Activated CD4-positive, alpha-beta T cell treated with anti-CD3 and anti-CD28 coated beads, Interleukin-2, amount 50 U/mL, for 1 hour (primary cell): ENCODE data around the gene SLCO1B1.
"Not testable (repeated sequence)": the region's sequence is repeated elsewhere in the genome, so short reads cannot be mapped to it uniquely, and the experiment has no call there.

Source experiments
- DNase-seq: peaks from one replicate; pipeline ENCODE4 v3.0.0-alpha.2; 2020

Gene SLCO1B1, protein sequence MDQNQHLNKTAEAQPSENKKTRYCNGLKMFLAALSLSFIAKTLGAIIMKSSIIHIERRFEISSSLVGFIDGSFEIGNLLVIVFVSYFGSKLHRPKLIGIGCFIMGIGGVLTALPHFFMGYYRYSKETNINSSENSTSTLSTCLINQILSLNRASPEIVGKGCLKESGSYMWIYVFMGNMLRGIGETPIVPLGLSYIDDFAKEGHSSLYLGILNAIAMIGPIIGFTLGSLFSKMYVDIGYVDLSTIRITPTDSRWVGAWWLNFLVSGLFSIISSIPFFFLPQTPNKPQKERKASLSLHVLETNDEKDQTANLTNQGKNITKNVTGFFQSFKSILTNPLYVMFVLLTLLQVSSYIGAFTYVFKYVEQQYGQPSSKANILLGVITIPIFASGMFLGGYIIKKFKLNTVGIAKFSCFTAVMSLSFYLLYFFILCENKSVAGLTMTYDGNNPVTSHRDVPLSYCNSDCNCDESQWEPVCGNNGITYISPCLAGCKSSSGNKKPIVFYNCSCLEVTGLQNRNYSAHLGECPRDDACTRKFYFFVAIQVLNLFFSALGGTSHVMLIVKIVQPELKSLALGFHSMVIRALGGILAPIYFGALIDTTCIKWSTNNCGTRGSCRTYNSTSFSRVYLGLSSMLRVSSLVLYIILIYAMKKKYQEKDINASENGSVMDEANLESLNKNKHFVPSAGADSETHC

DNA sequence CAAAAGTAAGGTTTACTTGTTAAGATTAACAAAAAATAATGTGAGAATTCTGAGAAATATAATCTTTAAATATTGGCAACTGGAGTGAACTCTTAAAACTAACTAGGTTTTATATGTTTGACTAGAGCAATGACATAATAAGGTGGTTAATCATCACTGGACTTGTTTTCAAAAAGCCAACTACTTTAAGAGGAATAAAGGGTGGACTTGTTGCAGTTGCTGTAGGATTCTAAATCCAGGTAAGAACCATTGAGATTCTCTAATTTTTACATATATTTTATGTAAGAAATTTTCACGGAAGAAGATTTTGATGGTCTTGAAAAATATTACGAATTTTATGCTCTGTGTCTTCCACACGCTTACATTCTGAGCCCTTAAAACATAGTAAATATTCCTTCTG lies at the start of gene SLCO1B1:
SLCO1B1 (plus strand) TSS at position 197 of the 400 bp plus-strand sequence. CDS start 10,381 bp downstream, outside the sequence.
- DNase-seq, result no peak

DNA sequence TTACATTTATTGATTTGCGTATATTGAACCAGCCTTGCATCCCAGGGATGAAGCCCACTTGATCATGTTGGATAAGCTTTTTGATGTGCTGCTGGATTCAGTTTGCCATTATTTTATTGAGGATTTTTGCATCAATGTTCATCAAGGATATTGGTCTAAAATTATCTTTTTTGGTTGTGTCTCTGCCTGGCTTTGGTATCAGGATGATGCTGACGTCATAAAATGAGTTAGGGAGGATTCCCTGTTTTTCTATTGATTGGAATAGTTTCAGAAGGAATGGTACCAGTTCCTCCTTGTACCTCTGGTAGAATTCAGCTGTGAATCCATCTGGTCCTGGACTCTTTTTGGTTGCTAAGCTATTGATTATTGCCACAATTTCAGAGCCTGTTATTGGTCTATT lies 46.2 kb upstream of the SLCO1B1 start:
- DNase-seq, result not testable (repeated sequence)

GRCh38 chr12:21111732-21112131 lies 19.3 kb upstream of the SLCO1B1 start:
- DNase-seq, result no peak

GRCh38 chr12:21113266-21113665 lies 17.7 kb upstream of the SLCO1B1 start:
- DNase-seq, result no peak

DNA sequence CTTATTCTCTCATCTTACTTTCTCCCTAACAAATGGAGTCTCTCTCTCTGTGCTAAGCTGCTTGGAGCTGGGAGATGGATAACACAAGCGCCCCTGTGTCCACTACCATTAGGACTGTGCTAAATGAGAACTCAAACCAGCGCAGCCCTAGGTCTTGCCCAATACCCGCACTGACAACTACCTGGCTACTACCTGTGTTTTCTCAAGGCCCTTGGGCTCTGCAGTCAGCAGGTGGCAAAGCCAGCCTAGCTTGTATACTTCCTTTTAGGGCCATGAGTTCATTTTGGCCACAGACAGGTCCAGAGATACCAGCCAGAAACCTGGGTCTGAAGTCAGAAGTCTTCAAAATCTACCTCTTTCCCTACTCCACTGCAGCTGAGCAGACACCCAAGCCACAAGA lies 13.0 kb upstream of the SLCO1B1 start:
- no peak for DNase-seq

- no peak for DNase-seq
Measured at GRCh38 chr12:21118760-21119159, 12.2 kb upstream of the SLCO1B1 start.

DNA sequence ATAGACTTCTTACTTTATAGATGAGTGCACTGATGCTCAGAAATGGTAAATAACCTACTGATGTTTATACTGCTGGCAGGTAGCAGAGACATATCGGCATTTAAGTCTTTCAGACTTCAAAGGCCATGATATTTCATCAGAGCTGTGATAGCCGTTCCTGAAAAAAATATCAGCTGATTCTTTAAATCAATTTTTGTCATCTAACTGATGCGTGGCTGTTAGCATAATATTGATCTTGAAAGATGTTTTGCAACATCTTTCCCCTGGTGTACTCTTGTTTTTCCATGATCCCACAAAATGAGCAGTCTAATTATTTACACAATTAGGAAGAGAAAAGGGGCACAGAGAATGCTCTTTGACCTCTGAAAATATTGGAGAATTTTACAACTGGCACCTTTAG lies 1.6 kb upstream of the SLCO1B1 start:
- DNase-seq, result no peak

DNA sequence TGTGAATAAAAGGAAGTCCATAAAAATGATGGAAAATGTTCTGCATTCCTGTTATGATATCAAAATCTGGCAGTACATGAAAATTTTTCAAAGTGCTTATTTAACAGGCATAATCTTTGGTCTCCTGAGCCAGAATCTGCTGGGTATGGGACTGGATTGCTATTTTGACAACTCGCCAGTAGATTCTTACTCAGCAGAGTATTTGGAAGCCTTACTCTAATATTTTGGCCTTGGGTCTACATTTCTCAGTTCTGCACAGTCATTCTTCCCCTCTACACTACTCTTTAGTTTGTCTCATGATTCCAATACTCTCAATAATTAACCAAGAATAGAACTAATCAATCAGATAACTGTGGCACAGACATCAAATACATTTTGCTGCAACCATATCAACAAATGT lies 1.1 kb upstream of the SLCO1B1 start:
- DNase-seq, result no peak

DNA sequence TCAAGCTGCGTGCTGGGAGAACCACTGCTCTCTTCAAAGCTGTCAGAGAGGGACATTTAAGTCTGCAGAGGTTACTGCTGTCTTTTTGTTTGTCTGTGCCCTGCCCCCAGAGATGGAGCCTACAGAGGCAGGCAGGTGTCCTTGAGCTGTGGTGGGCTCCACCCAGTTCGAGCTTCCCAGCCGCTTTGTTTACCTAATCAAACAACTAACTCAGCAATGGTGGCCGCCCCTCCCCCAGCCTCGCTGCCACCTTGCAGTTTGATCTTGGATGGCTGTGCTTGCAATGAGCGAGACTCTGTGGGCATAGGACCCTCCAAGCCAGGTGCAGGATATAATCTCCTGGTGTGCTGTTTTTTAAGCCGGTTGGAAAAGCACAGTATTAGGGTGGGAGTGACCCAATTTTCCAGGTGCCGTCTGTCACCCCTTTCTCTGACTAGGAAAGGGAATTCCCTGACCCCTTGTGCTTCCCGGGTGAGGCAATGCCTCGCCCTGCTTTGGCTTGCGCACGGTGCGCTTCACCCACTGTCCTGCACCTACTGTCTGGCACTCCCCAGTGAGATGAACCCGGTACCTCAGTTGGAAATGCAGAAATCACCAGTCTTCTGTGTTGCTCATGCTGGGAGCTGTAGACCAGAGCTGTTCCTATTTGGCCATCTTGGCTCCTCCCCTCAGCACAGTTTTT lies 6.5 kb downstream of the SLCO1B1 start:
- DNase-seq, result not testable (repeated sequence)

DNA sequence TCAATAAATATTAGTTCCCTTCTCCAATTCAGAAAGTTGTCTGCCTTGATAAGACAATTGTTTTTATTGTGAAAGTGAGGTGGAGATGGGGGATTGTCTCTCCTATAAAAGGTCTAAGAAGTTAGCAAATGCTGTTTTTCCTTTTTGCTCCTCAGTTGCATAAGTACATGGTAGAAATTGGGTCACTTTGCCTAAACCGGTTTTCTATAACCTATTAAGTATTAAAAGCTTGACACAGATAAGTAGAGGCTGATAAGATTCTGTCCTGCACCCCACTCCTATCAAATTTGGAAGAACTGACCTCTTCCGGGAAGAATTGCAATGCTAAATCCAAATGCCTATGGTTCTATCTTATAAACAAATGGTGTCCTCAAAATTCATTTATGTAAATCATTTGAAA lies 7.0 kb downstream of the SLCO1B1 start:
- no peak for DNase-seq

GRCh38 chr12:21144309-21144708 lies 13.3 kb downstream of the SLCO1B1 start:
- no peak for DNase-seq

DNA sequence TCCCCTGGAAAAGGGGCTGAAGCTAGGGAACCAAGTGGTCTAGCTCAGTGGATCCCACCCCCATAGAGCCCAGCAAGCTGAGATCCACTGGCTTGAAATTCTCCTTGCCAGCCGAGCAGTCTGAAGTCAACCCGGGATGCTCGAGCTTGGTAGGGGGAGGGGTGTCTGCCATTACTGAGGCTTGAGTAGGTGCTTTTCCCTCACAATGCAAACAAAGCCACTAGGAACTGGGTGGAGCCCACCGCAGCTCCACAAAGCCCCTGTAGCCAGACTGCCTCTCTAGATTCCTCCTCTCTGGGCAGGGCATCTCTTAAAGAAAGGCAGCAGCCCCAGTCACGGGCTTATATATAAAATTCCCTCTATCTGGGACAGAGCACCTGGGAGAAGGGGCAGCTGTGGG lies 18.9 kb downstream of the SLCO1B1 start:
- DNase-seq, result not testable (repeated sequence)

DNA sequence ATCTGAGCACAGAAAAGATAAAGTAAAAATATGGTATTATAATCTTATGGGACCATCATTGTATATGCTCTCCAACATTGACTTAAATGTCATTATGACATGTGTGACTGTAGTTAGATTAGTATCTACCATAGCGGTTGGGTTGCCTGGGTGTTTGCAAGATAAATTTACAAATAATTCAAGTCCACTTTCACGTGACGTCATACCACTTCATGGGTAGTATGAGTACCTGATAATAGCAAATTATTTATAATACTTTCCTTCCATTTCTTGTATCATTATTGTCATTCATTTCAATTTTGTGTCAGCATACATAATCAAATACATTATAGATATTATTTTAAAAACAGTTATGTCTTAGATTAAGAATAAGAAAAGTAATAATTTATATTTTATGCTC lies 20.2 kb downstream of the SLCO1B1 start:
- DNase-seq, result no peak

DNA sequence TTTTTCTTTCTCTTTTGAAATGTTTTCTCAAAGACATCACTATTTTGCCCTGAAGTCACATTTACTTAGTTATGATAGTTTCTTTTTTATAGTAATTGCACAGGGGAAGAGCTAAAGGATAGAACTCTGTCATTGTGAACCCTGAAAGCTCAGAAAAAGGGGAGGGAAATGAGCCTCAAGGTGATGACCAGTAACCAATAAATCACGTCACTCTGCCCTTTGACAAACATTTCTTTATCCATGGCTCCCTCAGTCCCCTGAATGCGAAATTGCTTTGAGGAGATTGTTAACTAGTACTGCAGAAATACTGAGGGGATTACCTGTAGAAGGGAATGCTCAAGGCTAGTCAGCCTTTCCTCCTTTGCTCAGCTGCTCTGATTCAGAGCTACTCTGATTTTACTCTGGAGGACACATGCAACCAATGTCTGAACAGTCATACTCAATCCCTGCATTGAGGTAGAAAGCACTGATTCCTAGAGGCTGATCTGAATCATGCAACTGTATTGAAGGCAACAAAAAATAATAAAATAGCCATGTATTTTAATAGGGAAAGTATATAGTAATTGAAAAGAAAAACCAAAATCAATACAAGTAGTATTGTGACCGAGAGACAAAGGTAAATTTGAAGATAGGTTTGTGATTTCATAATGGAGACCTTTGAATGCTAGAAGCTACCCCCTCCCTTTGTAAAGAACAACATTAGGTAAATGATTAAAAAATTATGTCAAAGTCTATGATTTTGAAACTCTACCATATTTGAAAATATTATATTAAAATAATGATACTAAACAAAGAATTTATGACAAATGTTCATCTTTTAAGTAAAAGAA lies 24.7 kb downstream of the SLCO1B1 start:
- no peak for DNase-seq

DNA sequence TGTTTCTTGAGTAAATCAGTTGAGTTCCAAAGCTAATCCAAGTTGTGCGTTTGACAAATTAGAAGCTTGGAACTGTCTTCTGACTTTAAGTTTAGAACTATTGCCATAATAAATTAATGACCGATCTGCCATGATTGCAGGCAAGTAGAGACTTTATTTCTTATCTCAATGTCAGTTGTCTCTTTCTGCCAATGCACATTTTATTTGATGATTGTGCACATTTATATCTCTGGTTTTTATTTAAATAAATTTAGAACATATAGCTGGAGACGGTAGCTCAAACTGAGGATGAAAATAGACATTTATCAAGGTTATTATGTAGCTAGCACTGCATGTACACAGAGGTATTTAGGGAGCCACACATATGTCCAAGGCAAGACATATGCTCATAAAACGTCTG lies 34.1 kb downstream of the SLCO1B1 start:
- DNase-seq, result no peak

- DNase-seq, result peak; percentile 12
Measured at GRCh38 chr12:21169878-21170472, 39.0 kb downstream of the SLCO1B1 start.

- DNase-seq, result no peak
Measured at GRCh38 chr12:21172079-21172478, 41.1 kb downstream of the SLCO1B1 start.

GRCh38 chr12:21183721-21184275 lies 52.8 kb downstream of the SLCO1B1 start:
- DNase-seq, result no peak

DNA sequence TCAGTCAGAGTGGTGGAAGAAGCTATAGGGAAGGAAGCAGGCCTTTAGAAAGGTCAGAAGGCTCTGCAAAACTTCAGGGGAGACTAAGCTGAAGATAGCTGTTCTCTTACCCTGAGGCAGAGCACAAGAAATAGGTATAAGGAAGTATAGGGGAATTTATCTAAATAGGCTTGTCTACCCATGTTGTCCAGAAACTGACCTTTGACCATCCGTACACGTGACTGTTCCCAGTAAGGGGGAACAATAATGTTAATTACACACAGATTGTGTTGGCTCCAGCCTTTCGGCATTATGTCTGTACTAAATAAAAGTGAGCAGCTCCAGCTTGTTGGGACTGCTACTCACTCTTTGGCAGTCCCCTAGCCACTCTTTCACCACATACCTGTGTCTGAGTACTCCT lies 59.0 kb downstream of the SLCO1B1 start:
- no peak for DNase-seq

DNA sequence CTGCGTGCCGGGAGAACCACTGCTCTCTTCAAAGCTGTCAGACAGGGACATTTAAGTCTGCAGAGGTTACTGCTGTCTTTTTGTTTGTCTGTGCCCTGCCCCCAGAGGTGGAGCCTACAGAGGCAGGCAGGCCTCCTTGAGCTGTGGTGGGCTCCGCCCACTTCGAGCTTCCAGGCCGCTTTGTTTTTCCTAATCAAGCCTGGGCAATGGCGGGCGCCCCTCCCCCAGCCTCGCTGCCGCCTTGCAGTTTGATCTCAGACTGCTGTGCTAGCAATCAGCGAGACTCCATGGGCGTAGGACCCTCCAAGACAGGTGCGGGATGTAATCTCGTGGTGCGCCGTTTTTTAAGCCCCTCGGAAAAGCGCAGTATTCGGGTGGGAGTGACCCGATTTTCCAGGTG lies 83.4 kb downstream of the SLCO1B1 start:
- DNase-seq, result not testable (repeated sequence)

GRCh38 chr12:21219206-21219605 lies 88.2 kb downstream of the SLCO1B1 start:
- DNase-seq, result no peak

DNA sequence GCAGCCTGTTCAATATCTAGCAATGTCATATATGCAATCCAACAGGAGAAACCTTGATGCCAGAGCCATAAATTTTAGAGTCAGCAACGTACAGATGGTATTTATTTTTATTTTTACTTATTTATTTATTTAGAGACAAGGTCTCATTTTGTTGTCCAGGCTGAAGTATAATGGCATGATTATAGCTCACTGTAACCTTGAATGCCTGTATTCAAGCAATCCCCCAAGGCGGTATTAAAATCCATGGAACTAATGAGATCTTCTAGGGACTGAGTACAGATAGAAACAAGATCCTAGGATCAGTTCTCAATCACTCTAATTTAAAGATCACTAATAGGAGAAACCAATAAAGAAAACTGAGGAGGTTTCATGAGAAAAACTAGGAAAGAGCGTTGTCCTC lies 89.3 kb downstream of the SLCO1B1 start:
- no peak for DNase-seq
